ENCODE results near the gene ZNF484. TPM values are rescaled to one million over a fixed set of nuclear protein-coding genes. Genes with fewer than 3 reads are reported as not detected.

The ZNF484 gene
- total and polyA plus RNA-seq, 12 donors: 1.7 to 21.4 (median 8.4) TPM

GRCh38 chr9:92795598-92796336 lies 82.1 kb downstream of the ZNF484 start:
- intact Hi-C loops (cut with DNase I): no loop called here
- Histone ChIP-seq H3K9me3 (replicated peaks in 1 of 3) (no peaks in the 10 kb centered on the region), H3K27ac (no peak overlapping the region), H3K4me3 (no peak overlapping the region), H3K27me3 (peaks cover 13% of the 10 kb centered on the region), H3K4me1 (replicated peaks in 1 of 2) (no peaks in the 10 kb centered on the region), H3K36me3 (replicated peaks in 1 of 2) (no peaks in the 10 kb centered on the region)
- DNase-seq: no peak
- TF ChIP-seq, protein P1, sequence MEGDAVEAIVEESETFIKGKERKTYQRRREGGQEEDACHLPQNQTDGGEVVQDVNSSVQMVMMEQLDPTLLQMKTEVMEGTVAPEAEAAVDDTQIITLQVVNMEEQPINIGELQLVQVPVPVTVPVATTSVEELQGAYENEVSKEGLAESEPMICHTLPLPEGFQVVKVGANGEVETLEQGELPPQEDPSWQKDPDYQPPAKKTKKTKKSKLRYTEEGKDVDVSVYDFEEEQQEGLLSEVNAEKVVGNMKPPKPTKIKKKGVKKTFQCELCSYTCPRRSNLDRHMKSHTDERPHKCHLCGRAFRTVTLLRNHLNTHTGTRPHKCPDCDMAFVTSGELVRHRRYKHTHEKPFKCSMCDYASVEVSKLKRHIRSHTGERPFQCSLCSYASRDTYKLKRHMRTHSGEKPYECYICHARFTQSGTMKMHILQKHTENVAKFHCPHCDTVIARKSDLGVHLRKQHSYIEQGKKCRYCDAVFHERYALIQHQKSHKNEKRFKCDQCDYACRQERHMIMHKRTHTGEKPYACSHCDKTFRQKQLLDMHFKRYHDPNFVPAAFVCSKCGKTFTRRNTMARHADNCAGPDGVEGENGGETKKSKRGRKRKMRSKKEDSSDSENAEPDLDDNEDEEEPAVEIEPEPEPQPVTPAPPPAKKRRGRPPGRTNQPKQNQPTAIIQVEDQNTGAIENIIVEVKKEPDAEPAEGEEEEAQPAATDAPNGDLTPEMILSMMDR (IDR thresholded peaks at IDR 0.05): no peak
- TF ChIP-seq POLR2A (IDR thresholded peaks at IDR 0.05): no peak
- 56 to 67% (median 60%) methylated on average over 9 of the region's 9 CpGs for WGBS, 4 donors

Small RNA genes within 50 kb of the gene (small RNA-seq; reads per million reads assigned to genes)
- gene RNU6-714P: 0 reads per million in 2 donors

Other genes starting within 250 kb of the ZNF484 start
- gene IPPK, start 207.9 kb downstream of the ZNF484 start, total RNA-seq: 10 to 100 TPM in 2 of 9 donors, 1 to 10 TPM in 7; 2.9 to 22.2 (median 9.0) TPM
- 10 to 100 TPM in 2 of 3 donors, 1 to 10 TPM in 1; 6.7 to 13.2 (median 12.5) TPM for gene IPPK, start 207.9 kb downstream of the ZNF484 start, polyA plus RNA-seq
- 10 to 100 TPM; 20.1 to 33.8 (median 24.7) TPM for gene BICD2, start 113.2 kb downstream of the ZNF484 start, total RNA-seq
- gene BICD2, start 113.2 kb downstream of the ZNF484 start, polyA plus RNA-seq: 10 to 100 TPM in 2 of 3 donors, 1 to 10 TPM in 1; 9.3 to 14.9 (median 13.0) TPM
- 1 to 10 TPM in 8 of 9 donors, under 1 TPM in 1; 0.89 to 7.6 (median 6.7) TPM for gene FGD3, start 69.5 kb upstream of the ZNF484 start, total RNA-seq
- gene FGD3, start 69.5 kb upstream of the ZNF484 start, polyA plus RNA-seq: 1 to 10 TPM in 2 of 3 donors, under 1 TPM in 1; 0.92 to 5.6 (median 3.7) TPM
- 1 to 10 TPM; 1.4 to 4.9 (median 3.3) TPM for gene SUSD3, start 180.7 kb upstream of the ZNF484 start, total RNA-seq
- 1 to 10 TPM in 2 of 3 donors, under 1 TPM in 1; 0.60 to 1.7 (median 1.1) TPM for gene SUSD3, start 180.7 kb upstream of the ZNF484 start, polyA plus RNA-seq
- gene CARD19, start 218.2 kb upstream of the ZNF484 start, total RNA-seq: 10 to 100 TPM; 29.7 to 75.0 (median 39.9) TPM
- 10 to 100 TPM; 10.7 to 69.1 (median 68.4) TPM for gene CARD19, start 218.2 kb upstream of the ZNF484 start, polyA plus RNA-seq